ENCODE data around the gene CC2D2A. TPM values are rescaled to one million over a fixed set of nuclear protein-coding genes. Genes with fewer than 3 reads are reported as not detected.

CC2D2A gene
- total and polyA plus RNA-seq, 10 of the 15 experiments (the other 5 are each of a cell fraction or from before 2014, with no cell fraction given): 0.04 to 1.1 (median 0.26) TPM

DNA sequence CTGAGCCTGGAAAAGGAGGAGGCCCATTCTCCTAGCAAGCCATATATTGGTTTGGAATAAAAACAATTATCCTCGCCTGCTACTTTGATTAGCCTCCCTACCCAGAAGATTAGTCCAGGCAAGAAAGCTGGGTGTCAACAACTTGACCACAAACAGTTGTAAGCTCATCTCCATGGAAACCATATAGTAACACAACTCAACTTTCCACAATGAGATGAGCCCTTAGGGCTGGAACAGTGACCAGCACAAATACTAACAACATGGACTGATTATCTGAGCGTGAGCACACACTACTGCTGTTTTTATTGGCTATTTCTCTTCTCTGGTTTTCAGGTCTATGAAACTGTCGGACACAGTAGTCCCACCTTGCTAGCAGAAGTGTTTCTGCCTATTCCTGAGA lies 80.8 kb downstream of the CC2D2A start:
- intact Hi-C loops (cut with micrococcal nuclease; ENCODE audit: unreplicated experiment): no loop called here
- Histone ChIP-seq H3K9ac (ENCODE audit: control insufficient read depth, insufficient read depth, low read length) (no peak overlapping the region), H3K79me2 (ENCODE audit: control insufficient read depth, insufficient read depth, low read length) (no peaks in the 10 kb centered on the region), H3K4me2 (ENCODE audit: control insufficient read depth, insufficient read depth) (no peak overlapping the region), H3K27me3 (replicated peaks in 1 of 2; ENCODE audit: control insufficient read depth in 2 of 2, insufficient read depth in 2 of 2, low read length in 1 of 2) (no peaks in the 10 kb centered on the region), H2AFZ (ENCODE audit: control insufficient read depth, low read depth, low read length) (no peak overlapping the region), H3K4me1 (ENCODE audit: control insufficient read depth, insufficient read depth, low read length) (no peaks in the 10 kb centered on the region), H4K20me1 (ENCODE audit: control insufficient read depth, insufficient read depth) (no peaks in the 10 kb centered on the region), H3K9me3 (replicated peaks; ENCODE audit: control insufficient read depth, insufficient read depth, low read length) (no peaks in the 10 kb centered on the region), H3K4me3 (no peak overlapping the region), H3K27ac (ENCODE audit: control insufficient read depth, insufficient read depth) (no peak overlapping the region), H3K36me3 (ENCODE audit: control insufficient read depth in 2 of 2, insufficient read depth in 2 of 2, low read length in 1 of 2) (no peaks in the 10 kb centered on the region)
- FAIRE-seq: no peak
- no TSS peak for BruUV-seq (replicated peaks)
- ChIA-PET POLR2A (no interaction called here), RAD21 (ENCODE audit: unreplicated experiment) (no interaction called here), CTCF (interaction anchor here (0.6 kb wide), 1 partner anchor 103 kb away, joined by 3 read pairs; no protein-coding TSS in a partner anchor), SMC1A (ENCODE audit: uncharacterized antibody, unreplicated experiment) (interaction anchor here (1.0 kb wide), 1 partner anchor 9 kb away, joined by 4 read pairs; no protein-coding TSS in a partner anchor)
- TF ChIP-seq RCOR1 (conservative IDR thresholded peaks at IDR 0.05; ENCODE audit: low read depth, low read length) (no peak), CEBPB (IDR thresholded peaks at IDR 0.05; ENCODE audit: borderline replicate concordance in 1 of 2, low read depth in 2 of 2, low read length in 2 of 2) (no peak), NFYA (IDR thresholded peaks at IDR 0.05; ENCODE audit: borderline replicate concordance, low read depth, low read length) (no peak), STAT1 (conservative IDR thresholded peaks at IDR 0.05) (no peak)
- TF ChIP-seq, protein P1, sequence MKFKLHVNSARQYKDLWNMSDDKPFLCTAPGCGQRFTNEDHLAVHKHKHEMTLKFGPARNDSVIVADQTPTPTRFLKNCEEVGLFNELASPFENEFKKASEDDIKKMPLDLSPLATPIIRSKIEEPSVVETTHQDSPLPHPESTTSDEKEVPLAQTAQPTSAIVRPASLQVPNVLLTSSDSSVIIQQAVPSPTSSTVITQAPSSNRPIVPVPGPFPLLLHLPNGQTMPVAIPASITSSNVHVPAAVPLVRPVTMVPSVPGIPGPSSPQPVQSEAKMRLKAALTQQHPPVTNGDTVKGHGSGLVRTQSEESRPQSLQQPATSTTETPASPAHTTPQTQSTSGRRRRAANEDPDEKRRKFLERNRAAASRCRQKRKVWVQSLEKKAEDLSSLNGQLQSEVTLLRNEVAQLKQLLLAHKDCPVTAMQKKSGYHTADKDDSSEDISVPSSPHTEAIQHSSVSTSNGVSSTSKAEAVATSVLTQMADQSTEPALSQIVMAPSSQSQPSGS (IDR thresholded peaks at IDR 0.05; ENCODE audit: low read length): no peak
- in situ Hi-C loops (cut with MboI): no loop called here
- WGBS (ENCODE audit: insufficient coverage, insufficient replicate concordance, low lambda C conversion rate, missing lambda C conversion rate): 67% methylated on average over 3 of the region's 3 CpGs
- no peak for DNase-seq (ENCODE audit: low read depth, low spot score)
- no peak for ATAC-seq

DNA sequence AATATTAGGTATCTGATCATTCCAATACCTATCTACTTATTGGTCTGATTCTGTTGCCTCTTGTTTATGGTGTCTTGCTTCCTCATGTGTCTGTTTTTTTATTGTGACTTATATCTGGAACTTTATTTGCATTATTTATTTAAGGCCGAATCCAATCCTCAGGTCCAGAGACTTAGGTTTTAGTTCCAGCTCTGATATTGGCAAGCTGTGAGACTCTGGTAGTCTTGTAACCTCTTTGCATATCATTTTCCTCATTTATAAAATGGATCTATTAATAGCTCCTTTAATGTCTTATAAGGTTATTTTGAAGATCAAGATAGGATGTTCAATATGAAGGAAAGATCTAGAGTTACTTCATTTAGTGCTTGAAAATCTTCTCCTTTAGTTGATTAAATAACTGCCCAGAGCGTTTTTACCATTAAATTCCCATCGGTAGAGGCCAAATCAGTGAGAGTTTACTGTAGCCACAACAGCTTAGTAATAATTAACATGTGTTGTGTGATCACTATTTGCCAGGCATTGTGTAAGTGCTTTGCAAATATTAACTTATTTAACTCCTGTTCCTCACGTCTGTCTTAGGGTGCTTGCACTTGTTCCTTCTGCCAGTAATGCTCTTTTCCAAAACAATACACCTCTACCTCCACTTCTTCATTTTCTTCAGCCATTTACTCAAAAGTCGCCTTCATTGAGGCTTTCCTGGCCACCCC lies 82.2 kb downstream of the CC2D2A start:
- H3K36me3 ChIP-seq (ENCODE audit: control insufficient read depth in 2 of 2, insufficient read depth in 2 of 2, low read length in 1 of 2): no peaks in the 10 kb centered on the region
- ChIA-PET POLR2A (no interaction called here), RAD21 (ENCODE audit: unreplicated experiment) (interaction anchor here (1.3 kb wide), 1 partner anchor 73 kb away, joined by 3 read pairs; no protein-coding TSS in a partner anchor), CTCF (no interaction called here), SMC1A (ENCODE audit: uncharacterized antibody, unreplicated experiment) (no interaction called here)
- FAIRE-seq (no peak), ATAC-seq (no peak), DNase-seq (ENCODE audit: low read depth, low spot score) (no peak)
- no peaks in the 10 kb centered on the region for H3K27me3 ChIP-seq (replicated peaks in 1 of 2; ENCODE audit: control insufficient read depth in 2 of 2, insufficient read depth in 2 of 2, low read length in 1 of 2)
- no peak overlapping the region for H3K4me3 ChIP-seq
- intact Hi-C loops (cut with micrococcal nuclease; ENCODE audit: unreplicated experiment): no loop called here
- no peak overlapping the region for H3K4me2 ChIP-seq (ENCODE audit: control insufficient read depth, insufficient read depth)
- H3K4me1 ChIP-seq (ENCODE audit: control insufficient read depth, insufficient read depth, low read length): no peaks in the 10 kb centered on the region
- H3K9ac ChIP-seq (ENCODE audit: control insufficient read depth, insufficient read depth, low read length): no peak overlapping the region
- H3K9me3 ChIP-seq (replicated peaks; ENCODE audit: control insufficient read depth, insufficient read depth, low read length): no peaks in the 10 kb centered on the region
- in situ Hi-C loops (cut with MboI): no loop called here
- H4K20me1 ChIP-seq (ENCODE audit: control insufficient read depth, insufficient read depth): no peaks in the 10 kb centered on the region
- BruUV-seq (replicated peaks): no TSS peak
- no peaks in the 10 kb centered on the region for H3K79me2 ChIP-seq (ENCODE audit: control insufficient read depth, insufficient read depth, low read length)
- 33% methylated on average over 5 of the region's 5 CpGs for WGBS (ENCODE audit: insufficient coverage, insufficient replicate concordance, low lambda C conversion rate, missing lambda C conversion rate)
- H2AFZ ChIP-seq (ENCODE audit: control insufficient read depth, low read depth, low read length): no peak overlapping the region
- H3K27ac ChIP-seq (ENCODE audit: control insufficient read depth, insufficient read depth): no peak overlapping the region
- no peak for TF ChIP-seq CREM (IDR thresholded peaks at IDR 0.05; ENCODE audit: low read depth)
- TF ChIP-seq, protein P2, sequence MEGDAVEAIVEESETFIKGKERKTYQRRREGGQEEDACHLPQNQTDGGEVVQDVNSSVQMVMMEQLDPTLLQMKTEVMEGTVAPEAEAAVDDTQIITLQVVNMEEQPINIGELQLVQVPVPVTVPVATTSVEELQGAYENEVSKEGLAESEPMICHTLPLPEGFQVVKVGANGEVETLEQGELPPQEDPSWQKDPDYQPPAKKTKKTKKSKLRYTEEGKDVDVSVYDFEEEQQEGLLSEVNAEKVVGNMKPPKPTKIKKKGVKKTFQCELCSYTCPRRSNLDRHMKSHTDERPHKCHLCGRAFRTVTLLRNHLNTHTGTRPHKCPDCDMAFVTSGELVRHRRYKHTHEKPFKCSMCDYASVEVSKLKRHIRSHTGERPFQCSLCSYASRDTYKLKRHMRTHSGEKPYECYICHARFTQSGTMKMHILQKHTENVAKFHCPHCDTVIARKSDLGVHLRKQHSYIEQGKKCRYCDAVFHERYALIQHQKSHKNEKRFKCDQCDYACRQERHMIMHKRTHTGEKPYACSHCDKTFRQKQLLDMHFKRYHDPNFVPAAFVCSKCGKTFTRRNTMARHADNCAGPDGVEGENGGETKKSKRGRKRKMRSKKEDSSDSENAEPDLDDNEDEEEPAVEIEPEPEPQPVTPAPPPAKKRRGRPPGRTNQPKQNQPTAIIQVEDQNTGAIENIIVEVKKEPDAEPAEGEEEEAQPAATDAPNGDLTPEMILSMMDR (IDR thresholded peaks at IDR 0.05 in 2 of 3, conservative IDR thresholded peaks at IDR 0.05 in 1 of 3; ENCODE audit: control insufficient read depth in 2 of 3, extremely low read depth in 1 of 3, insufficient read depth in 1 of 3, low read depth in 3 of 3, low read length in 3 of 3): no peak
- TF ChIP-seq NR2C1 (IDR thresholded peaks at IDR 0.05): no peak
- TF ChIP-seq MEF2A (IDR thresholded peaks at IDR 0.05; ENCODE audit: insufficient read depth, low read depth, low read length): no peak
- TF ChIP-seq TCF7 (IDR thresholded peaks at IDR 0.05; ENCODE audit: borderline replicate concordance): no peak
- TF ChIP-seq BMI1 (IDR thresholded peaks at IDR 0.05; ENCODE audit: borderline replicate concordance): no peak
- no peak for TF ChIP-seq RELA (IDR thresholded peaks at IDR 0.05; ENCODE audit: borderline replicate concordance, partially characterized antibody)
- no peak for TF ChIP-seq TCF3 (IDR thresholded peaks at IDR 0.05; ENCODE audit: borderline replicate concordance, insufficient read depth, low read depth, low read length)
- TF ChIP-seq SIN3A (IDR thresholded peaks at IDR 0.05; ENCODE audit: low read depth, low read length): no peak
- TF ChIP-seq JUNB (IDR thresholded peaks at IDR 0.05): no peak

Data from GM12878 (cell line).